K562 (cell line): ENCODE results near the gene EIF3J. TPM values are rescaled to one million over a fixed set of nuclear protein-coding genes. Genes with fewer than 3 reads are reported as not detected.
A peak's percentile ranks its signal among the peaks of the same experiment; 100 is the strongest.

Experiments used
- ASH1L ChIP-seq: fragments of 450-650 bp; IDR thresholded peaks from 2 replicates; pipeline ENCODE4 v1.6.1; 2018; ENCODE audit warnings: borderline replicate concordance, mild to moderate bottlenecking, low read depth; ENCODE audit not compliant: partially characterized antibody
- FIP1L1 ChIP-seq: fragments of 200-400 bp; formaldehyde crosslinking; IDR thresholded peaks from 2 replicates; pipeline ENCODE4 v1.6.1; 2018; ENCODE audit warnings: mild to moderate bottlenecking, low read depth, low read length; ENCODE audit not compliant: poor library complexity, severe bottlenecking
- HNRNPL ChIP-seq: fragments of 200-400 bp; formaldehyde crosslinking; IDR thresholded peaks from 2 replicates; pipeline ENCODE4 v1.6.1; 2017; ENCODE audit warnings: low read depth, mild to moderate bottlenecking, low read length
- MTA1 ChIP-seq: fragments of 450-650 bp; IDR thresholded peaks from 2 replicates; pipeline ENCODE4 v1.6.1; 2017; ENCODE audit warnings: borderline replicate concordance
- NCOA1 ChIP-seq: fragments of 450-650 bp; IDR thresholded peaks from 2 replicates; pipeline ENCODE4 v1.6.1; 2016; ENCODE audit warnings: low read depth
- NFE2 ChIP-seq: IDR thresholded peaks from 2 replicates; pipeline ENCODE4 v1.6.1; 2014; ENCODE audit warnings: antibody characterized with exemption, low read depth
- NKRF ChIP-seq: fragments of 450-650 bp; IDR thresholded peaks from 2 replicates; pipeline ENCODE4 v1.6.1; 2016; ENCODE audit warnings: borderline replicate concordance
- PHF8 ChIP-seq: fragments of 200-600 bp; sonication (generic); IDR thresholded peaks from 2 replicates; pipeline ENCODE4 v1.6.1; 2012; ENCODE audit warnings: mixed run types, mild to moderate bottlenecking, inconsistent platforms, low read length, moderate library complexity, borderline replicate concordance
- STAG1 ChIP-seq: sonication (generic); formaldehyde crosslinking; IDR thresholded peaks from 2 replicates; pipeline ENCODE4 v1.5.0; 2020; ENCODE audit warnings: missing genetic modification reagents, borderline replicate concordance
- ZNF232 ChIP-seq: sonication (generic); formaldehyde crosslinking; IDR thresholded peaks from 2 replicates; pipeline ENCODE4 v1.8.0; 2022; ENCODE audit warnings: mild to moderate bottlenecking, missing genetic modification reagents
- ZNF76 ChIP-seq: fragments of 250-450 bp; sonication (Bioruptor Pico); IDR thresholded peaks from 2 replicates; pipeline ENCODE4 v1.4.0; 2020; ENCODE audit warnings: mild to moderate bottlenecking, moderate library complexity, borderline replicate concordance
- polyA plus RNA-seq, 8 experiments: library from polyadenylated mRNA; depleted of rRNA in 4 of 8; stranded (reverse) in 5 of 8; unstranded in 3 of 8; fragments of >200 nt; fragmentation: Nextera tagmentation in 2 of 8; fragmentation: Illumina TruSeq in 1 of 8; extraction: Ambion mirVana in 2 of 8; extraction: Trizol in 1 of 8; gene quantifications; 2 replicates each; pipeline versions ENCODE4 v1.2.1 to v1.2.3, GENCODE V29; 2011 to 2014; ENCODE audit warnings: inconsistent platforms in 1 of 8, missing spikeins in 1 of 8
- total RNA-seq, 7 experiments: library from RNA; depleted of rRNA in 6 of 7; stranded (reverse); fragments of >200 nt in 6 of 7; fragmentation: Illumina TruSeq in 2 of 7; extraction: Trizol in 2 of 7; gene quantifications; 2 replicates each; pipeline versions ENCODE4 v1.2.1 to v1.2.3, GENCODE V29; 2011 to 2021; ENCODE audit warnings: low replicate concordance in 1 of 7
- TF ChIP-seq, protein P1 (sequence below): fragments of 450-650 bp; IDR thresholded peaks from 2 replicates; pipeline ENCODE4 v1.6.1; 2014; ENCODE audit warnings: low read depth, mild to moderate bottlenecking, moderate library complexity, borderline replicate concordance

The EIF3J gene
- total and polyA plus RNA-seq, 9 of the 15 experiments (the other 6 are each of a cell fraction or from before 2014, with no cell fraction given), result 44.2 to 217 (median 151) TPM

- TF ChIP-seq PHF8 (peak; percentile 73), HNRNPL (peak; percentile 14; the same call in 1 of the 2 replicates), MTA1 (no peak), ZNF232 (CRISPR knock-in tag) (peak; percentile 79), NFE2 (0 out of 2 replicates have a peak, but pooled peaks have one; percentile 31), NCOA1 (no peak), FIP1L1 (peak; percentile 82), NKRF (peak; percentile 42), ZNF76 (peak; percentile 43; the same call in 1 of the 2 replicates), STAG1 (CRISPR knock-in tag) (peak; percentile 29; the same call in 1 of the 2 replicates), ASH1L (no peak)
- TF ChIP-seq, protein P1, sequence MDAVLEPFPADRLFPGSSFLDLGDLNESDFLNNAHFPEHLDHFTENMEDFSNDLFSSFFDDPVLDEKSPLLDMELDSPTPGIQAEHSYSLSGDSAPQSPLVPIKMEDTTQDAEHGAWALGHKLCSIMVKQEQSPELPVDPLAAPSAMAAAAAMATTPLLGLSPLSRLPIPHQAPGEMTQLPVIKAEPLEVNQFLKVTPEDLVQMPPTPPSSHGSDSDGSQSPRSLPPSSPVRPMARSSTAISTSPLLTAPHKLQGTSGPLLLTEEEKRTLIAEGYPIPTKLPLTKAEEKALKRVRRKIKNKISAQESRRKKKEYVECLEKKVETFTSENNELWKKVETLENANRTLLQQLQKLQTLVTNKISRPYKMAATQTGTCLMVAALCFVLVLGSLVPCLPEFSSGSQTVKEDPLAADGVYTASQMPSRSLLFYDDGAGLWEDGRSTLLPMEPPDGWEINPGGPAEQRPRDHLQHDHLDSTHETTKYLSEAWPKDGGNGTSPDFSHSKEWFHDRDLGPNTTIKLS, result peak; percentile 71; the same call in 1 of the 2 replicates
These were observed at the start of gene EIF3J (continued) for GRCh38 chr15:44536962-44537734.
